HCEC 1CT (cell line): ENCODE data around the gene GLB1L.

ENCODE experiments used
- DNase-seq: peaks from one replicate; pipeline ENCODE4 v3.0.0-alpha.2; 2017

GLB1L gene

DNA sequence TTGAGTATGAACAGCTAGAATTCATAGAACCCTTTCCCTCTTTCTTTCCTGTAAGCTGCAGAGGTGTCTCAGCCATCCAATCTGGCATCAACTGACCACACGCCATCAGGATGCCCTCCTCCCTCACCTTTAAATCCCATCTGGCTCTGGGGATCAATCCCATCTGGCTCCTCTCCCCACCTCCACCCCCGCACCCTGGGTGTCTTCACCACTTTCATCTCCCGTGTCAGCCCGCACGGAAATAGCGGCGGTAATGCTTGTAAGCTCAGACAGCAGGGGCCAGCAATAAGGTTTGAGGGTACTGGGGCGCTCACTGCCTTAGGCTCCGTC is 7.3 kb upstream of the GLB1L start:
- DNase-seq, result no peak

DNA sequence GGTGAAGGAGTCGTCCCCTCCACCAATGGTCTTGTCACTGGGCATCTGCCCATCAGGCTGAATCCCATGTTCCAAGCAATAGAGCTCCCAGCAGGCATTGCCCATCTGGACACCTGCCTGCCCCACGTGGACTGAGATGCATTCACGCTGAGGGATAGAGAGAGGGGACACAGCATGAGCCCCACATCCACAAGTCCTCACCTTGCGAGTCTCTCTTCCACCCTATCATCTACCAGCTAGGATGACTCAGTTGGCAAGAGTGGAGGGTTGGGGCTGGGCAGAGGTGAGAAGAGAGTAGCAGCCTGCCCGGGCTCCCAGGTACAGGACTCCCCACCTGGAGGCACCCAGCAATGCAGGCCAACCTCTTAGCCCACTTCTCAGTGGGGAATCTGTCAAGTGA is 6.8 kb upstream of the GLB1L start:
- no peak for DNase-seq

DNA sequence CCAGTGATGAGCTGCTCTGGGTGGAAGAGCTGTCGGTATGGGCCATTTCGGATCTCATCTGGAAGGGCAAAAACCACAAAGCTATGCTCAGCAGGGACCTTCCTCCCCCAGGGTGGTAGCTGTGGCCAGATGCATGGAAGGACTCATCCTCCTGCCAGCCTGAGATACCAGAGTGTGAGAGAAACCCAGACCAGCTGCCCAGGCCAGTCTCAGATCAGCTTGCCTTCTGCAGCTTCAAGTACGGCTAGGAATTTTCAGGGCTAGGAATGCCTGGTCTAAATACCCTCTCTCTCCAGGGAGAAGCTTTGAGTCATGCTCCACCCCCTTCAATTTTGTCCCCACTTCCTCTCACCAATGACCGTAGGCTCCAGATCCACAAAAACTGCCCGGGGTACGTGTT is 6.4 kb upstream of the GLB1L start:
- no peak for DNase-seq

DNA sequence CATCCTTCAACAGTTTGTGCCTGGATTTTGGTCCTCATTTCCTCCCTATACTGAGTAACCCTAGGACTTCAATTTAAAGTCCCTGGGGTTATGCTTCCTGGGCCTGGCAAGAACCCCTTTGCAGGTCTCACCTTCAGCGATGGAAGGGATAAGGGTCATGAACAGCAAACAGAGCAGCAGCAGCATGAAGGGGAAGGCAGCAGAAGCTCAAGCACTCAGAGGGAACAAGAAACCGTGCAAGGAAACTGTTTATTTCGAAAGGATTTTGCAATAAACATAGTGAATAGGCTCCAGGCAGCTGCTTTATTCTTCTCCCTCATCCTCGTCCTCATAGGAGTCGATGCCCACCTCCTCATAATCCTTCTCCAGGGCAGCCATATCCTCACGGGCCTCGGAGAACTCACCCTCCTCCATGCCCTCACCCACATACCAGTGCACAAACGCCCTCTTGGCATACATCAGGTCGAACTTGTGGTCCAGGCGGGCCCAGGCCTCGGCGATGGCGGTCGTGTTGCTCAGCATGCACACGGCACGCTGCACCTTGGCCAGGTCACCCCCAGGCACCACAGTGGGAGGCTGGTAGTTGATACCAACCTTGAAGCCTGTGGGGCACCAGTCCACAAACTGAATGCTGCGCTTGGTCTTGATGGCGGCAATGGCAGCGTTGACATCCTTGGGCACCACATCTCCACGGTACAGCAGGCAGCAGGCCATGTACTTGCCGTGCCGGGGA is 5.0 kb upstream of the GLB1L start:
- no peak for DNase-seq

DNA sequence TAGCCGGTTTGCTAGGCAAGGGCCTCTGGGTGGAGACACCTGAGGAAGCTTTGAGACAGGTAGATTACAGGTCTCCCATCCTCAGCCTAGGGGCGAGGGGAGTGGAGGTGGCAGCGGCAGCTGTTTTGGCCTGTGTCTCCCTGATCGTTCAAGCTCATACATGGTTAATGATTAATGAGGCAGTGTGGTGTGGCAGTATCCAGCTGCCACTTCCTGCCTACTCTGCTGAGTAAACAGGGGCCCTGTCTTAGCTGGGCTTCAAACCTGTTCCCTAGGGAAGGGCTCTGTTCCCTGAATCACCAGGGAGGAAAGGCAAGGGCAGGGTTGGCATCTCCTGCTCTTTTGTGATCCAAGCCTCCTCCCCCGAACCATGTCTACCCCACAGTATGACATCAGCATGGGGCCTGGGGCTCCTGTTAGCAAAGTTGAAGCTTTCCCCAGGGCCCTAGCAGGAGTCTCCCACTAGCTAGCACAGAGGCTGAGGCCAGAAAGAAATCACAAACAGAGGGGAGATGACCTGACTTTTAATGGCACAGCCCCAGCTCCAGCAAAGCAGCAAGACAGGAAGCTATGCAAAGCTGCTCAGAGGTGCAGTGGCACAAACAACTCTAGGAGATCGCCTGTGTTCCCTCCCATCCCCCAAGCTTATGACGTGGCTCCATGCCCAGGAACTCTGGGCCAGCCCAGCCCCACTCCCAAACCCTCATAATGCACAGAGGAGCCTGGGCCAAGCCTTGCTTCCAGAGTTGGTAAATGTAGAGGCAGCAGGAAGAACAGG is 4.1 kb upstream of the GLB1L start:
- DNase-seq, result peak; percentile 71

DNA sequence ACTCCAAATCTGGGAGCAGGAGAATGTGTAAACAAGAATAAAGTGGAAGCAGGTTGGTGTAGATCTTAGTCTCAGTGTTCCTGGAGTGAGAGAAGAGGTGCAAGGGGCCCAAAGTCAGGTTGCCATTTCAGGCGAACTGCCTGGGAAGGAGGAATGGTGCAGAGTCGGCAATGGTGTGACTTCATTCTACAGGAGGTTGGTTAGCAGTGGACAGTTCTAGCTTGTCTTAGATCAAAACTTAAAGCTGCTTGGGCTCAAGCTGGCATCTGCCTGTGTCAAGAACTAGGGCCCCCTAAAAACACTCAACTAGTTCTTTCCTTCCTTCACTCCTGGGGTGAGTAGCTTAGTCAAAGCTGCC is 3.6 kb upstream of the GLB1L start:
- no peak for DNase-seq

DNA sequence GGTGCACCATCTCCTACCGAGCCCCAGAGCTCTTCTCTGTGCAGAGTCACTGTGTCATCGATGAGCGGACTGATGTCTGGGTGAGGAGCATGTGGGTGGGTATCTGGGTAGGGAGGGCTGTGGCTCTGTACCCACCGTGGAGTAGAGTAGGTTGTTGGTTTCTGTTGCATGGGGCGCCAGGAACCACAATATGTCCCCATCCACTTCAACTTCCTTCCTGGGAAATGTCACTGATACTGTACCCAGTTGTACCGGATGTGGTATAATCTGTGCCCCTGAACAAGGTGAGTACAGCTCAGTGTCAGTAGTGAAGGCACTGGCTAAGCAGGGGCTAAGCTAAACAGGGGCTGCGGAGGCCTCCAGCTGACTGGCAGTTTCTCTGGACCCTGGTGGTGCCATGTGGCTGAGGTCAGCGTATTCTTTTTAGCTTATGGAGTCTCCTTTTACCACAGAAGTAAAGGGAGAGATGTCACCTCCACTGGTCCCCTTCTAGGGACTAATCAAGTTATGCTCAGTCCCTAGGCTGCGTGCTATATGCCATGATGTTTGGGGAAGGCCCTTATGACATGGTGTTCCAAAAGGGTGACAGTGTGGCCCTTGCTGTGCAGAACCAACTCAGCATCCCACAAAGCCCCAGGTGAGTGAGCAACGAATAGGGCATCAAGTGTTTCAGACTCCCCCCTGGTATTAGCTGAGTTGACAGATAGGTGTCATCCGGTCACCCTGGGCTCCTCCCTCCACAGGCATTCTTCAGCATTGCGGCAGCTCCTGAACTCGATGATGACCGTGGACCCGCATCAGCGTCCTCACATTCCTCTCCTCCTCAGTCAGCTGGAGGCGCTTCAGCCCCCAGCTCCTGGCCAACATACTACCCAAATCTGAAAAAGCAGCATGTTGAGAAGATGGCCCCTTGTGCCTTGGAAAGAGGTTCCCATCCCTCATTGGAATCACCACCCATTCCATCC is 2.7 kb upstream of the GLB1L start:
- no peak for DNase-seq

DNA sequence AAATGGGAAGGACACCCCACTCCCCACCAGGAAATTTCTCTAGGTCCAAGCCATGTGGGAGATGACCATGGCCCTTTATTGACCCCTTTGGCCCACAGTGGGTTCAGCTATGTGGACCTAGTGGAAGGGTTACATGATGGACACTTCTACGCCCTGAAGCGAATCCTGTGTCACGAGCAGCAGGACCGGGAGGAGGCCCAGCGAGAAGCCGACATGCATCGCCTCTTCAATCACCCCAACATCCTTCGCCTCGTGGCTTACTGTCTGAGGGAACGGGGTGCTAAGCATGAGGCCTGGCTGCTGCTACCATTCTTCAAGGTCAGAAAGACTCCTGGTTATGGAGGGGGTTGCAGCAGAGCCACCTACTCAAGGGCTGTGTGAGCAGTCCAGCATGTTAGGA is 1.3 kb upstream of the GLB1L start:
- no peak for DNase-seq

DNA sequence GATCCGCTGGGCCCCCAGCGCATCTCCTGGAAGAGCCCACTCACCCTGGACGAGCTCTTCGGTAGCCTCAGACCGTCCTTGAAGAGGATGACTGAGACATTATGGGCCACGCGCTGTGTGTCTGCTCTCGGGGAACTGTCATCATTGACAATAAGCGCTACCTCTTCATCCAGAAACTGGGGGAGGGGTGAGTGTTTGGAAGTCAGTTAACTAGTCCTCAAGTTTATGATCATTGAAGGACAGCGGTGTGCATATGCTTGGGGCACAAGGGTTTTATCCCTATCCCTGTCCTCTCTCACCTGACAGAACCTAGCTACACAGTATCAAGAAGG is 621 bp upstream of the GLB1L start:
- DNase-seq, result no peak

DNA sequence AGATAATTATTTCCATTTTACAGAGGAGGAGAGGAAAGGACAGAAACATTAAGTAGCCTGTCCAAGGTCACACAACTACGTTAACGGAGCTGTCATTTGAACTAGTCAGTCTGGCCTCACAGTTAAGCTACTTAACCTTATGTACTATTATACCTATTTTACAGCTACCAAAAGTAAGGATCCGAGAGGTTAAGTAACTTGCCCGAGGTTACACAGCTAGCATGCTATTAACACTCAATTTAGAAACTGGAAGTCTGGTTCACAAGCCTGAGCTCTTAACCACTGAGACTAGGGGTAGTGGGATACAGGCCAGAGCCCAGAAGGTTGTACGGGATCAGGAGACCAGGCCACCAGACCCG is 476 bp downstream of the GLB1L start:
- no peak for DNase-seq

DNA sequence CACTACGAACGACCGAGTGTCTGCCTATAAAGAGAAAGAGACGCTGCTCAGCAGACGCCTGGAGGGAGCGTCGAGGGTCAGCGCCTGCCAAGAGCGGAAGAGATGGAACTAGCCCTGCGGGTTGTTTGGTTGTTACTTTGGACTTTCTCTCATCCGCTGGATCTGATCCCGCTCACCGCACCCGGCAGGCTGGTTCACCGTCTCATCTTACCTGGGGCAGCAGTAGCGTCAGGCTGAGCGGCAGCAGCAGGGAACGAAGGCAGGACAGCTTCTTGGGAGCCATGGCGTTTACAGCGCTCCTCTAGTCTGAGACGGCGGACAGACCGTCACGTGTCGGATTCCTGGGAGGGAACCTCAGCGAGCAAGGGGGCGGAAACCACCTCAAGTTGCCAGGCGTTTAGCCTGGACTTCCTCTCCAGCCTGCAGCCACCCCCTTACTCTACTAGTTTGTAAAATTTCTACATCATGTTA is 1.9 kb downstream of the GLB1L start:
- peak; percentile 35 for DNase-seq

DNA sequence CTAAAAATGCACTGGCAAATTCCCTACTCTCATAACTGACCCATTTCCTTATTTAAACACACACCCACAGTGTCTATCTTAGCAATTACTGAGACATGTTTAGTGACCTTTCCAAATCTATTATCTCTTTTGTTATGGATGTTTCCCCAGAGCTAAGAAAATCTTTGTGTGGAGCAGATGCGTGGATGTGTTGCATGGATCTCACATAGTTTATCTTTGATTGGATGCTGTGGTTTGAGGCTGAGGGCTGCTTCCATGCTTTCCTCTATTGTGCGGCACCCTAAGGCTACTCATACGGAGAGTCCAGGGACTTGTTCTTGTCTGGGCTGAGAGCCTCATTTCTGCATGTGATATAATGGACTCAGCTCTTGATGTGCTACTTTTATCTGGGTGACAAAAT is 10.9 kb downstream of the GLB1L start:
- no peak for DNase-seq

DNA sequence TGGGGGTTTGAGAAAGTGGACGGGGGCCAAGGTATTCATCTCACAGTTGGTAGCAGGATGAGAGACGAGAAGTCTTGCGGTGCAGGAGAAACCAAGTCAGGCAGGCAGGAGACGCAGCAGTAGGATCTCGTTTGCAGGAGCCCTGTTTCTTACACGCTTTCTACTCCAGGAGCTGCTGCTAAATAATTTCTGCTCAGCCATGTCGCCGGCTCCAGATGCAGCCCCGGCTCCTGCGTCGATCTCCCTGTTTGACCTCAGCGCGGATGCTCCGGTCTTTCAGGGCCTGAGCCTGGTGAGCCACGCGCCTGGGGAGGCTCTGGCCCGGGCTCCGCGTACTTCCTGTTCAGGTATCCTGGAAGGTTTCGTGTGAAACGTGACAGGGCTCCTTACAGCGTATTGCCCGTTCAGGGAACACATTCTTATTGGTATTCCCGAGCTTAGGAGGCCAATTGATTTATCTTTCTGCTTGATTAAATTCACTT is 15.1 kb downstream of the GLB1L start:
- DNase-seq, result peak; percentile 46

DNA sequence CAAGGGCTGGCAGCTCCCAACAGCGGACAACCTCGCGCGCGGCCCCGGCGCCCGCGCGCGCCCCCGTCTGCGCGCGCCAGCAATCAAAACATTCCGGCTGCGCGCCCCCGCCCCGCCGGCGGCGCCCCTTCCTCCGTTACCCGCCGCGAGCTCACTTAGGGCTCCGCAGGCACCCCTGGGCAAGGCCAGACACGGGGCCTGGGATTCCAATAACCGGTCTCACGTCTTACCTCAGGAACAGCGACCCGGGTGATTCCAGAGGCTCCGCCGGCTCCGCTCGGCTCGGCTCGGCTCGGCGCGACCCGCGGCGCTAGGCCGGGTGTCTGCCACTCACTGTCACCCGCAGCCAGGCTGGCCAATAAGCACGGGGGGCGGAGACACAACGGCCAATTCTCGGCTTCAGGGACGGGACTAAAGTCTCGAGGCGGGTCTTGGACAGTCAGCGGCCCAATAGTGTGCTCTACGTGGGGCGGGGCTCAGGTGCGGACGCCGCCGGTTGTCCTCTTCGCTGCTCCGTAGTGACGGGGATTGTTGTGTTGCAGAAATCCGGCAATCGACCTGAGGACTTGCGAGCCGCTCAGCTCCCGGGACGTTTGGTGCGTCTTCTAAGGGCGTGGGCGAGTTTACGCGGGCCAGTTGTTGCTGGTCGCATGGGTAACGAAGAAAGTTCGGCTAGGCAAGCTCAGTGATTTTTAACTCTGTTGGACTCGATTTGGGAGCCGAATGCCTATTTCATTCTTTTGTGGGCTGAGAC is 15.8 kb downstream of the GLB1L start, which contains the start of the genes ANKZF1 and ATG9A:
ANKZF1 (plus strand) TSS at position 502 of the 754 bp plus-strand sequence. CDS start 452 bp downstream, outside the sequence.
ATG9A (minus strand) TSS at position 332 of the 754 bp plus-strand sequence. CDS start 1,612 bp downstream, outside the sequence.
- DNase-seq, result peak; percentile 100

DNA sequence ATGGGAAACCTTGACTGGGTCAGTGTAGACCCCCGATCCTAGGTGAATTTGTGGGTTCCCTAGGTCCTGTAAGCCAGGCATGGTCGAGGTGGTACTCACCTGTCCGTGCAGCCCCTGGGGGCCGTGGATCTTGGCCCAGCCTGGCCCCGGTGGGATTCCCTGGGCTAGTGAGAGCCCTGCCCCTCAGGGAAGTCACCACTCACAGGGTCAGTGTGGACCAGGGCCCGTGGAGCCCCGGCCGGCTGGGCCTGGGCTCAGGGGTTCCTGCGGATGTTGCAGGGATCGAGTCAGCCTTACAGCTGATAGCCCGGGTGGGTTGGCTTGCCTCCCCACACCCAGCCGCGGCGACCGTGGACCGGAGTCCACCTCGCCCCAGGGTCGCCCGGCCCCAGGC is 16.3 kb downstream of the GLB1L start:
- DNase-seq, result no peak

DNA sequence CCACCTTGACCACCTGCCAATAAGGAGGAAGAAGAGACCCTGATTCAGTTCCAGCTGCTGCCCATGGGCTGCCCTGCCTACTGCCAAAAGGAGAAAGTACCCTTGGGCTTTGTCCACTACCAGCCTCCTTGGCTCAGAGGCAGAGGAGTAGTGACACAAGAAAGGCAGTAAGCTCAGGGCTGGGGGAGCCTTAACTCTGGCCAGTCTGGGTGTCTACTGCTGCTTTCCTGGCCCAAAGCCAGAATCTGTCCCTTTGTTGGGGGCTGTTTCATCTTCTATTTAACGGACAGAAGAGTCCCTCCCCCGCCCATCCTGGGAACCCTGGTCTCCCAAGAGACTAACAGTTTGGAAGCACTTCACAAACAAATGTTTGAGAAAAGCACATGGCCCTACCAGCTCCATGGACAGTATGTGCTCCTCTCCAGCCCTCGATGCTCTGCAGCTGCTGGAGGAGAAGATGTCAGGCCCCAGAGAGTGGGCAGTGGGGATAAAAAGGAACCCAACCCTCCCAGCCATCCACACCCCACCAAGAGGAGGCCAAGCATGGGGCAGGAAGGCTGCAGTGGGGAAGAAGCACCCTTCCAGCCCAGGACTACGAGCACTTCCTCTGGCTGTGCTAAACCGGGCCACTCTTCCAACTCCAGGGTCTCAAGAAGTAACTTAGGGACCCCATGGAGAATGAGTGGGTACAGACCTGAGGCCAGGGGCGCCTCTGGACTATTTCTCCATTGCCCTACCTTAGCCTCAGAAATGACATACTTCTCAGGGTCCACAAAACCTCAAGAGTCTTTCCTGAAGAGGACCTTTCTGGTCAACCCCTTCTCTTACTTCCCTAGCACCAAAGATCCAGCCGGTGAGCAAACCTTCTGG is 17.0 kb downstream of the GLB1L start:
- DNase-seq, result no peak

DNA sequence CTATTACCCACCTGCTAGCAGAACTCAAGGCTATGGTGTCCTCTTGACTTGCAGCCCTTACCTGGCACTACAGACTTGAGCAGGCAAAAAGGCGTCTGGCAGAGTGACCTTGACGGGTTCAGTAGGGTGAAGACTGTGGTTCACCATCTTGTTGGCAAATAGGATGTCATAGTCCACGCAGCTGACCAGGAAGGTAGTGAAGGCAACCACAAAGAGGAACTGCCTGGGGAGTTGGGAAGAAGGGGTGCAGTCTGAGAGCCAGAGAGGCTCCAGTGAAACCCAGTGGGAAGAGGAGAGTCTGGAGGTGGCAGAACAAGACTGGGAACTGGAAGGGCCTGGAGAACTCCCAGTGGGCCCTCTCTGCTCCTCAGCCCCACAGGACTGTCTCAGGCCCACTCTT is 19.9 kb downstream of the GLB1L start:
- no peak for DNase-seq

DNA sequence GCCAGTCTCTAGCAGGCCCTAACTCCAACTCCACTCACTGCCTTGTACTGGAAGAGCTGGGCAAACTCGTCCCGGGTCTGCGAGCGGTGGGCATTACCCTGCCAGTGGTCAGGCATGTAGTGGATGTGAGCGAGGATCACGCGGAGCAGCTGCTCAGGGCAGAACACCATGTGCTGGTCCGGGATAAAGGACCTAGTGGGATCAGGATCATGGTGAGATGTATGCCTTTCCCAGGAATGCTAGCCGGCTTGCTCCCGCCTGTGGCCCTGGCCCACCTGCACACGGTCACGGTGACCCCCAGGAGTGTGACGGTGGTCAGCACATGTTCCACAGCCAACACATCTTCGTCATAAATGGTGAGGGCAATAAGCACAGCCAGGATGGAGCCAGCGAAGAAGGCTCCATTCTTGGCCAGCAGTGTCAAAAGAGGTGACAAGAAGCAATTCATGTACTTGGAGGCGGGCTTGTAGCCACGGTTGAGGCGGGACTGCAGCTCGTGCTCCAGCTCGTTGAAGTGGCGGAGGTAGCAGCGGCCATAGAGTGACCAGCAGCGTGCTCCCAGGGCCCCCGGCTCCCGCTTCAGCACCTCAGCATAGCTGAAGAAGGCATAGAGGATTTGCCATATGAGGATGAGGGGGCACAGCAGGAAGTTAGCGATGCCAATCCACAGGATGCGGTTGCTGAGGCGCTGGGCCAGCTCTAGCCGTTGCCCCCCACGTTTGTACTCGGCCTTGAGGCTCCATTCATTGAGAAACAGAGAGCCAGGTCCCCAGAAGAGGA is 21.2 kb downstream of the GLB1L start:
- no peak for DNase-seq

DNA sequence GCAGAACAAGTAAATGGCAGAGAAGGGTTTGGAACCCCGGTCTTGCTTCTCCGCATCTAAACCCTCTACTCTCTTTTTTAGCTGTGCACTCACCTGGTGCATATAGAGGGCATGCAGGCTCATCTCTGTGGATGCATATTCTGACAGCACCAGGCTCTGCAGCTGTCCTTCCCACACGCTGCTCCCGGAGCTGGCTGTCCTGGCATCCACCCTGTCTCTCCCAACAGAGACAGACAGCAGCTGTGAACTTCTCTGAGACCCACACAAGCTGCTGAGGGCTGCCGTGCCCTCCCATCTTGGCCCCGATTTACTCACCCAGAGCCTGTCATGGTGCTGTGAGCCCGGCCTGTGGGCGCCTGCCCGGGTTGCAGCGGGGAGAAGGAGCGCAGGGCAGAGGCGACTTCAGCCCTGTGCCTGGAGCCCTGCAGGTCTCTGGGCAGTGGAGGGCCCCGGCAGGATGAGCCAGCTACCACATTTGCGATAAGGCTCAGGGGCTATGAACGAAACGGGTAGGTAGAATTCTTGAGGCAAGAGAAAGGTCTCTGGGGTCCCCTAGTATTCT is 23.2 kb downstream of the GLB1L start:
- no peak for DNase-seq

DNA sequence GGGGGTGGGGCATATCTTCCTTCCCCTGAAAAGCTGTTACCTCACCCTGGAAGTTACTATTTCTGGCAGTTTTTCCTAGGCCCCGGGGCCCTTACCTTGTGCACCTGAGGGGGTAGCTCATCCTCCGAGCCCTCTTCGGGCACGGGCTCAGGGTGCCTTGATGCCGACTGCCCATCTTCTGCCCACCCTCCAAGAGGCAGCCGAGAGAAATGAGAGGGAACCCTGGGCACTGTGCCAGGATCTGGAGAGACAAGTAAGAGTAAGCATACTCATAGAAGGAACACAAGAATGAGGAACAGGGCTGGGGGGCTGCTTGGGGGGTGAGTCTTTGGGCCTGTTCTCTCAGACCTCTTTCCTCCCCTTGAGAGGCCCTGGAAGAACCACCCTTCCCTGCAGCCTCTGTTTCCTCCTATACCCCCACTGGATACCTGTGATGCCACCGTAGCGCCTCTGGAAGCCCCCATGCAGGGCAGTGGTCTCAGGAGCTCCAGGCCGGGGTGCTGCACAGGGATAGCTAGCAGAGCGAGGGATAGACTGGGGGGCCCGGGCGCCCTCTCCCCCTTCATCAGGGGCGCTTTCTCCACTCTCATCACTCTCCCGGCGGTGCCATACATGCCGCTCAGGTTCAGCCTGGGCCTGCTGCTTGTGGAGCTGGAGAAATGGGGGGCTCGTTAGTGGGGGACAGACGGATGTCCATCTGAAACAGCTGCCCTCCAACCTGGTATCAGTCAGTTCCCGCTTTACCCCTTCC is 24.4 kb downstream of the GLB1L start:
- no peak for DNase-seq
